ENCODE results near the gene ZAP70. TPM values are rescaled to one million over a fixed set of nuclear protein-coding genes. Genes with fewer than 3 reads are reported as not detected.

ZAP70 gene
- total RNA-seq, 1 experiment from 2014 or later = not detected

- no peak for DNase-seq
- H2AFZ ChIP-seq (ENCODE audit: low read length) = no peak overlapping the region
Observed at GRCh38 chr2:97742381-97742847, 29.0 kb downstream of the ZAP70 start.

GRCh38 chr2:97743913-97744312, 30.5 kb downstream of the ZAP70 start:
- Histone ChIP-seq H3K4me2 (ENCODE audit: low read depth, low read length, poor library complexity, severe bottlenecking) (no peak overlapping the region), H3K27ac (ENCODE audit: low read length) (no peak overlapping the region)

More at GRCh38 chr2:97742381-97742847, 29.0 kb downstream of the ZAP70 start:
- no peak overlapping the region for H3K9ac ChIP-seq (ENCODE audit: low read length)
- no peaks in the 10 kb centered on the region for H3K27me3 ChIP-seq (ENCODE audit: low read length)
- no peaks in the 10 kb centered on the region for H3K36me3 ChIP-seq (ENCODE audit: insufficient read depth, low read length)
- H3K27ac ChIP-seq (ENCODE audit: low read length) = no peak overlapping the region
- H3K9me3 ChIP-seq (ENCODE audit: low read length) = no peaks in the 10 kb centered on the region
- H4K20me1 ChIP-seq (ENCODE audit: insufficient read depth, low read depth, low read length) = no peaks in the 10 kb centered on the region
- no peak overlapping the region for H3K4me2 ChIP-seq (ENCODE audit: low read depth, low read length, poor library complexity, severe bottlenecking)
- peaks cover 9% of the 10 kb centered on the region for H3K4me1 ChIP-seq (ENCODE audit: low read length)
- H3K79me2 ChIP-seq (ENCODE audit: low read length) = no peaks in the 10 kb centered on the region
- no peak overlapping the region for H3K4me3 ChIP-seq (ENCODE audit: low read length)
- no peaks in the 10 kb centered on the region for H3K9me2 ChIP-seq (replicated peaks; ENCODE audit: insufficient read depth, low read length)

GRCh38 chr2:97745474-97746174, 32.2 kb downstream of the ZAP70 start:
- Histone ChIP-seq H3K9me3 (ENCODE audit: low read length) (no peaks in the 10 kb centered on the region), H2AFZ (ENCODE audit: low read length) (no peak overlapping the region), H3K9ac (ENCODE audit: low read length) (no peak overlapping the region), H3K79me2 (ENCODE audit: low read length) (no peaks in the 10 kb centered on the region), H4K20me1 (ENCODE audit: insufficient read depth, low read depth, low read length) (no peaks in the 10 kb centered on the region), H3K4me2 (ENCODE audit: low read depth, low read length, poor library complexity, severe bottlenecking) (peak overlapping the region; percentile 14), H3K9me2 (replicated peaks; ENCODE audit: insufficient read depth, low read length) (no peaks in the 10 kb centered on the region), H3K4me1 (ENCODE audit: low read length) (peaks cover 17% of the 10 kb centered on the region), H3K4me3 (ENCODE audit: low read length) (no peak overlapping the region), H3K27ac (ENCODE audit: low read length) (no peak overlapping the region), H3K27me3 (ENCODE audit: low read length) (no peaks in the 10 kb centered on the region), H3K36me3 (ENCODE audit: insufficient read depth, low read length) (no peaks in the 10 kb centered on the region)
- peak; percentile 60 for DNase-seq

More at GRCh38 chr2:97743913-97744312, 30.5 kb downstream of the ZAP70 start:
- H4K20me1 ChIP-seq (ENCODE audit: insufficient read depth, low read depth, low read length) = no peaks in the 10 kb centered on the region
- H3K9me3 ChIP-seq (ENCODE audit: low read length) = no peaks in the 10 kb centered on the region
- no peaks in the 10 kb centered on the region for H3K27me3 ChIP-seq (ENCODE audit: low read length)
- no peak overlapping the region for H3K4me3 ChIP-seq (ENCODE audit: low read length)
- no peaks in the 10 kb centered on the region for H3K79me2 ChIP-seq (ENCODE audit: low read length)
- no peak overlapping the region for H3K9ac ChIP-seq (ENCODE audit: low read length)
- H3K36me3 ChIP-seq (ENCODE audit: insufficient read depth, low read length) = no peaks in the 10 kb centered on the region
- no peak overlapping the region for H2AFZ ChIP-seq (ENCODE audit: low read length)
- no peaks in the 10 kb centered on the region for H3K9me2 ChIP-seq (replicated peaks; ENCODE audit: insufficient read depth, low read length)
- peaks cover 17% of the 10 kb centered on the region for H3K4me1 ChIP-seq (ENCODE audit: low read length)
- no peak for DNase-seq

- Histone ChIP-seq H3K27me3 (ENCODE audit: low read length) (no peaks in the 10 kb centered on the region), H3K9me2 (replicated peaks; ENCODE audit: insufficient read depth, low read length) (no peaks in the 10 kb centered on the region), H4K20me1 (ENCODE audit: insufficient read depth, low read depth, low read length) (no peaks in the 10 kb centered on the region), H2AFZ (ENCODE audit: low read length) (no peak overlapping the region), H3K27ac (ENCODE audit: low read length) (no peak overlapping the region), H3K9me3 (ENCODE audit: low read length) (no peaks in the 10 kb centered on the region), H3K4me2 (ENCODE audit: low read depth, low read length, poor library complexity, severe bottlenecking) (no peak overlapping the region), H3K9ac (ENCODE audit: low read length) (no peak overlapping the region), H3K79me2 (ENCODE audit: low read length) (no peaks in the 10 kb centered on the region), H3K36me3 (ENCODE audit: insufficient read depth, low read length) (0 out of 2 replicates have a peak, but pooled peaks cover 4% of the 10 kb centered on the region), H3K4me1 (ENCODE audit: low read length) (peaks cover 27% of the 10 kb centered on the region), H3K4me3 (ENCODE audit: low read length) (no peak overlapping the region)
- DNase-seq = no peak
Observed at GRCh38 chr2:97747285-97747684, 33.9 kb downstream of the ZAP70 start.

GRCh38 chr2:97747716-97748115, 34.3 kb downstream of the ZAP70 start:
- DNase-seq = no peak
- 0 out of 2 replicates have a peak, but pooled peaks cover 4% of the 10 kb centered on the region for H3K36me3 ChIP-seq (ENCODE audit: insufficient read depth, low read length)
- H3K27me3 ChIP-seq (ENCODE audit: low read length) = no peaks in the 10 kb centered on the region
- H3K79me2 ChIP-seq (ENCODE audit: low read length) = no peaks in the 10 kb centered on the region
- peaks cover 29% of the 10 kb centered on the region for H3K4me1 ChIP-seq (ENCODE audit: low read length)
- no peak overlapping the region for H2AFZ ChIP-seq (ENCODE audit: low read length)
- no peak overlapping the region for H3K27ac ChIP-seq (ENCODE audit: low read length)
- no peak overlapping the region for H3K9ac ChIP-seq (ENCODE audit: low read length)
- H3K4me2 ChIP-seq (ENCODE audit: low read depth, low read length, poor library complexity, severe bottlenecking) = no peak overlapping the region
- H3K9me3 ChIP-seq (ENCODE audit: low read length) = no peaks in the 10 kb centered on the region
- no peaks in the 10 kb centered on the region for H3K9me2 ChIP-seq (replicated peaks; ENCODE audit: insufficient read depth, low read length)
- no peak overlapping the region for H3K4me3 ChIP-seq (ENCODE audit: low read length)
- no peaks in the 10 kb centered on the region for H4K20me1 ChIP-seq (ENCODE audit: insufficient read depth, low read depth, low read length)

GRCh38 chr2:97749581-97749980, 36.2 kb downstream of the ZAP70 start:
- Histone ChIP-seq H3K9me2 (replicated peaks; ENCODE audit: insufficient read depth, low read length) (no peaks in the 10 kb centered on the region), H3K79me2 (ENCODE audit: low read length) (no peaks in the 10 kb centered on the region), H2AFZ (ENCODE audit: low read length) (no peak overlapping the region), H3K36me3 (ENCODE audit: insufficient read depth, low read length) (0 out of 2 replicates have a peak, but pooled peaks cover 4% of the 10 kb centered on the region), H3K9ac (ENCODE audit: low read length) (no peak overlapping the region), H4K20me1 (ENCODE audit: insufficient read depth, low read depth, low read length) (no peaks in the 10 kb centered on the region), H3K27ac (ENCODE audit: low read length) (no peak overlapping the region), H3K9me3 (ENCODE audit: low read length) (no peaks in the 10 kb centered on the region), H3K4me3 (ENCODE audit: low read length) (no peak overlapping the region), H3K4me2 (ENCODE audit: low read depth, low read length, poor library complexity, severe bottlenecking) (no peak overlapping the region), H3K27me3 (ENCODE audit: low read length) (no peaks in the 10 kb centered on the region), H3K4me1 (ENCODE audit: low read length) (peaks cover 29% of the 10 kb centered on the region)
- no peak for DNase-seq

- DNase-seq = no peak
- H3K9me2 ChIP-seq (replicated peaks; ENCODE audit: insufficient read depth, low read length) = no peaks in the 10 kb centered on the region
- no peak overlapping the region for H3K27ac ChIP-seq (ENCODE audit: low read length)
- no peaks in the 10 kb centered on the region for H3K9me3 ChIP-seq (ENCODE audit: low read length)
- no peak overlapping the region for H3K4me2 ChIP-seq (ENCODE audit: low read depth, low read length, poor library complexity, severe bottlenecking)
- 0 out of 2 replicates have a peak, but pooled peaks cover 4% of the 10 kb centered on the region for H3K36me3 ChIP-seq (ENCODE audit: insufficient read depth, low read length)
- H3K4me1 ChIP-seq (ENCODE audit: low read length) = peaks cover 29% of the 10 kb centered on the region
- H2AFZ ChIP-seq (ENCODE audit: low read length) = no peak overlapping the region
- no peaks in the 10 kb centered on the region for H4K20me1 ChIP-seq (ENCODE audit: insufficient read depth, low read depth, low read length)
- no peak overlapping the region for H3K4me3 ChIP-seq (ENCODE audit: low read length)
- no peaks in the 10 kb centered on the region for H3K27me3 ChIP-seq (ENCODE audit: low read length)
- no peaks in the 10 kb centered on the region for H3K79me2 ChIP-seq (ENCODE audit: low read length)
- H3K9ac ChIP-seq (ENCODE audit: low read length) = no peak overlapping the region
Observed at GRCh38 chr2:97750017-97750416, 36.6 kb downstream of the ZAP70 start.

GRCh38 chr2:97751752-97752151, 38.4 kb downstream of the ZAP70 start:
- H3K36me3 ChIP-seq (ENCODE audit: insufficient read depth, low read length) = 0 out of 2 replicates have a peak, but pooled peaks cover 4% of the 10 kb centered on the region
- H4K20me1 ChIP-seq (ENCODE audit: insufficient read depth, low read depth, low read length) = no peaks in the 10 kb centered on the region
- H3K27me3 ChIP-seq (ENCODE audit: low read length) = no peaks in the 10 kb centered on the region
- no peaks in the 10 kb centered on the region for H3K79me2 ChIP-seq (ENCODE audit: low read length)
- H3K9me3 ChIP-seq (ENCODE audit: low read length) = no peaks in the 10 kb centered on the region
- peaks cover 19% of the 10 kb centered on the region for H3K4me1 ChIP-seq (ENCODE audit: low read length)
- H2AFZ ChIP-seq (ENCODE audit: low read length) = no peak overlapping the region
- H3K9me2 ChIP-seq (replicated peaks; ENCODE audit: insufficient read depth, low read length) = no peaks in the 10 kb centered on the region
- no peak overlapping the region for H3K4me3 ChIP-seq (ENCODE audit: low read length)
- DNase-seq = peak; percentile 43
- no peak overlapping the region for H3K4me2 ChIP-seq (ENCODE audit: low read depth, low read length, poor library complexity, severe bottlenecking)
- H3K27ac ChIP-seq (ENCODE audit: low read length) = no peak overlapping the region
- no peak overlapping the region for H3K9ac ChIP-seq (ENCODE audit: low read length)
